ENCODE measurements around the gene TMEM151A.

TMEM151A gene

GRCh38 chr11:66336234-66337102, 44.8 kb downstream of the TMEM151A start, which contains the start of gene RIN1:
Gene RIN1 (minus strand): TSS chr11:66336434. CDS start chr11:66336402, 32 bp downstream.
- DNase-seq (ENCODE audit: low read depth, low spot score): no peak

GRCh38 chr11:66337103-66337899, 45.6 kb downstream of the TMEM151A start:
- no peak for DNase-seq (ENCODE audit: low read depth, low spot score)

DNA sequence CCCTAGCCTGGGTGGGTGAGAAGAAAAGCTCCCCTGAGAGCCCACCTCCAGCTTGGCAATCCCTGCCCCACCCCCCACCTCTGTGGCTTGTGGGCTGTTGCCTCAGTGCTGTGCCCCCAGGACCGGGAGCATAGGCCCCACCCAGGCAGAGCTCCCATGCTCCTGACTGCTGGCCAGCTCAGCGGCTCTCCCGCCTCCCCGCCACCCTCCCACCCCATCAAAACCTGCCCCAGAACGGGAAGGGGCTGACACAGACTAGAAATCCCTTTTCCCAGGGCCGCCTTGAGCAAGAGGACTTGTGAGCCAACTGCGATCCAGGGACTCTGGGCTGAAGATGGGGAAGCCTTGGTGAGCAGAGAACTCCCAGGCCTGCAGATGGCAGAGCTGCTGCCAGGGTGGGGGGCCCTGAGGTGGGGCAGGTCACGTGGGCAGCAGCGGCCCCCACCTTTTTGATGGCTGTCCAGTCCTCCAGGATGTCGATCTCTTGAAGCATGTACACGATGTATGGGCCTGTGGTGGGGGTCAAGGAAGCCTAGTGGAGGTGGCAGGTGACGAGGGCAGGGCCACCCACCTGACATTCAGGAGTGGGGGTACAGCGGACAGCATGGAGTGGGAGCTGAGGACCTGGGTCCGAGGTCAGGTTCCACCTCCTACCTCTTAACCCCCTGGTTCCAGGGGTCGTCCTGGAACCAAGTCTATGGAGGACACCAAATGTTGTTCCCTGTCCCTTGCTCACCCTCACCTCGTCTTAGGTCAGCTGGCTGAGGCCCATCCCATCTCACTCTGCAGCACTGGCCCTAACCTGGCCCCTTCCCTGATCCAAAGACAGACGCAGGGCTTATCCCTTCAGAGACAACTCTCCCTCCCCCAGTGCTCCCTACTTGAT, 46.8 kb downstream of the TMEM151A start:
- DNase-seq (ENCODE audit: low read depth, low spot score): no peak

GRCh38 chr11:66339162-66339675, 47.5 kb downstream of the TMEM151A start:
- DNase-seq (ENCODE audit: low read depth, low spot score): no peak

DNA sequence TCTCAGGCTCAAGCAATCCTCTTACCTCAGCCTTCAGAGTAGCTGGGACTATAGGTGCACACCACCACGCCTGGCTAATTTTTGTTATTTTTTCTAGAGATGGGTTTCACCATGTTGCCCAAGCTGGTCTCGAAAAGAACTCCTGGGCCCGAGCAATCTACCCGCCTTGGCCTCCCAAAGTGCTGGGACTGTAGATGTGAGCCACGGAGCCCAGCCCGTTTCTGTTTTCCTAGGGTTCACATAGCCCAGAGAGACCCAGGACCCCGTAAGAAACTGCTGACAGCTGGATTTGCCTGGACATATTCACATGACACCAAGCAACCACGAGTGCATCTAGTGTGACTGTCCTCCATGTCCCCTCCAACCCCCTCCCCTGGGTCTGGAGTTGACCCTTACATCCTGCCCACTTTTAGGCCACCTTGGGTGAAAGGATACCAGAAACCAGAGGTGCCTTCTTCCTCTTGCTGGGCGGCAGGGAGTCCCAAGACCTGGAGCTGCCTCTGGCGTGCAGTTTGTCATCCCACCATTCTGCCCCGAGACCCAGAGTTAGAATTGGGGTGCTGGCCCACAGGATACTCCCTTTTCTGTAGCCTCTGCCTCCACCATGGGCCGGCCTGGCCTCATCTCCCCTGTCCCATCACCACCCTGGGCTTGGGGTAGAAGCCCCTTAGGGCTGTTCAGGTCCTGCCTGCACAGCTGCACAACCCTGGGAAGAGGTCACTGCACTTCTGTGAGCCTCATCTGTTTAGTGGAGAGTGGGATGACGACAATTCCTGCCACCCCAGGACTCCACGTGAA, 48.2 kb downstream of the TMEM151A start:
- DNase-seq (ENCODE audit: low read depth, low spot score): no peak

DNA sequence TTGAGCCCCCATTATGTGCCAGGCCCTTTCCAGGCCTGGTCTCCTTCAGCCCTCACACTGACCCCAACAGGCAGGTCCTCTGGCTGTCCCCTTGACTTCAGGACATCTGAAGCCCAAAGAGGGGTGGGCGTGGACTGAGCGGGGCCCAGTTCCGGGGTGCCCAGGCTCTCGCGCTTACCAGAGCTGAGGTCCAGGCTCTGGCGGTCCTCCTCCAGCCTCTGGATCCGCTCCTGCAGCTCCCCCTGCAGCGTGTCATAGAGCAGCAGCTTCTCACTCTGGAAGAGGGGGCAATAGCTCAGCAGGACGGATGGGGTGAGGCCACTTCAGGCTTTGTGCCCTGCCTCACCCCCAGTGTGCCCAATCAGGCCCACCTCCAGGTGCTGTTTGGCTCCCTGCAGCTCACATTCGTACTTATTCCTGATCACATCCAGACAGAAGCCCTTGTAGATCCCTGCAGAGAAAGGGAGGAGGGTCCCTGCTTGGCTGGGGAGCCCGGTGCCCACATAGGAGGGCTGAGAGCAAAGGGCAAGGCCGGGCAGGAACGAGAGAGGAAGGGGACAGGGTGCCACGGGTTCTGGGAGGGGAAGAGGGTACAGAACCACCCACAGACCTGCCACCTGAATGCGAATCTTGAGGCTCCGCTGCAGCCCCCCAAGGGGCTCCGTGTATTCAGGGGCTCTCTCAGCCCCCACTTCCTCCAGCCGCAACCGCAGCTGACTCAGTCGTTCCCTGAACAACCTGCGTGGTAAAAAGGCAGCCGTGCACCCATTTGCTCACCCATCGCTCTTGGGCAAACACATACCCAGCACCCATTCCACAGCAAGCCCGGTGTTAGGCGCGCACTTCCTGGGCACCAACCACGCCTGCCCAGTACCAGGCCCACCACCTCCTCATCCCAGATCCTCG, 49.2 kb downstream of the TMEM151A start:
- no peak for DNase-seq (ENCODE audit: low read depth, low spot score)

DNA sequence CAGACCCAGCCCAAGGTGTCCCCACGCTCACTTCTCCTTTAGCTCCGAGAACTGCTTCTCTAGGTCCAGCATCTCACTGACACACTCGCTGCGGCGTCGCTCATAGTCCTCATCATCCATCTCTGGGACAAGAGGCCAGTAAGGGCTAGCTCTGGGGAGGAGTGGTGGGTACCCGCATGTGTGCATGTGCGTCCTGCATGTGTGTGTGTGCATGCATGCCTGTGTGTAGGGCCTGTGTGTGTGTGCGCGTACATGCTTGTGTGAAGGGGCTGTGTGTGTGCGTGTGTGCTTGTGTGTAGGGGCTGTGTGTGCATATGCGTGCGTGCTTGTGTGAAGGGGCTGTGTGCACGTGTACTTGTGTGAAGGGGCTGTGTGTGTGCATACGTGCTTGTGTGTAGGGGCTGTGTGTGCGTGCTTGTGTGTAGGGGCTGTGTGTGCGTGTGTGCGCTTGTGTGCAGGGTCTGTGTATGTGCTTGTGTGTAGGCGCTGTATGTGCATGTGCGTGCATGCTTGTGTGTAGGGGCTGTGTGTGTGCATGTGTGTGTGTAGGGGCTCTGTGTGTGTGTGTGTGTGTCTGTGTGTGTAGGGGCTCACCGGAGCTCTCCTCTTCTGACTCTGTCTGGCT, 49.9 kb downstream of the TMEM151A start:
- DNase-seq (ENCODE audit: low read depth, low spot score): no peak

DNA sequence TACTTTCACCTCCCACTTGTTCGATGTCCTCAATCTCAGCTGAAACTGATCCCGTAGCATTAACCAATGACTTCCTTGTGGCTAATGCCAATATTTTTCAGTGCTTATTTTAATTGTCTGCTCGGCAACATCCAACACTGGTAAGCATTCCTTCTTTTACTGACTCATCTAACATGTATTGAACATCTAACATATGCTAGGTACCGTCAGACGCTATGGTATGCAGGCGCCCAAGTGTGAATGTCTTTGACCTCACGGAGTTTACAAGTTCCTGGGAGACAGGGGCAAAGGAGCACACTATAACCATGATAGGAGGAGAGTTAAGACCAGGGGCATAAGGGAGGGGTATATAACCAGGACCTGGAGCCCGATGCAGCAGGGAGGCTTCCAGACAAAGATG, 51.5 kb downstream of the TMEM151A start:
- DNase-seq (ENCODE audit: low read depth, low spot score): no peak

- no peak for DNase-seq (ENCODE audit: low read depth, low spot score)
These were observed 53.0 kb downstream of the TMEM151A start, which contains the start of gene BRMS1 for GRCh38 chr11:66344550-66345315. Gene BRMS1 (minus strand): TSS chr11:66345104. CDS start chr11:66342234, 2,870 bp downstream.

- DNase-seq (ENCODE audit: low read depth, low spot score): no peak
These were observed 53.6 kb downstream of the TMEM151A start for GRCh38 chr11:66345316-66345649.
